ENCODE measurements around the gene GGT5.

GGT5 gene

GRCh38 chr22:24181996-24182899 lies 62.6 kb downstream of the GGT5 start:
- DNase-seq = no peak

- DNase-seq = no peak
Measured at GRCh38 chr22:24181088-24181995, 63.5 kb downstream of the GGT5 start, which contains the start of gene SUSD2. Gene SUSD2, plus strand, starts transcription at chr22:24181487. Its CDS starts 33 bp downstream, at chr22:24181520.

- DNase-seq = no peak
Measured at GRCh38 chr22:24180316-24181087, 64.4 kb downstream of the GGT5 start.

GRCh38 chr22:24179478-24180210 lies 65.2 kb downstream of the GGT5 start:
- no peak for DNase-seq

GRCh38 chr22:24178502-24179440 lies 66.1 kb downstream of the GGT5 start:
- no peak for DNase-seq

GRCh38 chr22:24178021-24178431 lies 66.9 kb downstream of the GGT5 start:
- DNase-seq = no peak

GRCh38 chr22:24177456-24177855 lies 67.4 kb downstream of the GGT5 start:
- DNase-seq = no peak

- DNase-seq = no peak
Measured at GRCh38 chr22:24177045-24177444, 67.8 kb downstream of the GGT5 start.

- no peak for DNase-seq
Measured at GRCh38 chr22:24176630-24177029, 68.3 kb downstream of the GGT5 start.

- DNase-seq = no peak
Measured at GRCh38 chr22:24176040-24176439, 68.8 kb downstream of the GGT5 start.

GRCh38 chr22:24175160-24175808 lies 69.6 kb downstream of the GGT5 start:
- peak; percentile 28 to 61 (median 48) for DNase-seq

GRCh38 chr22:24171822-24172221 lies 73.1 kb downstream of the GGT5 start:
- DNase-seq = no peak

- no peak for DNase-seq
Measured at GRCh38 chr22:24170632-24171031, 74.2 kb downstream of the GGT5 start.

GRCh38 chr22:24170188-24170587 lies 74.7 kb downstream of the GGT5 start:
- no peak for DNase-seq

All from stimulated activated naive CD4-positive, alpha-beta T cell (primary cell).